GM12878 (cell line): Measurements from ENCODE around the gene DIP2A. TPM values are rescaled to one million over a fixed set of nuclear protein-coding genes. Genes with fewer than 3 reads are reported as not detected.

Experiments used
- ATAC-seq: fragments of 200-7000 bp; cut with Tn5 transposase; 3 replicates; pipeline ENCODE4 v1.9.1; 2020; ENCODE audit warnings: mild to moderate bottlenecking, moderate library complexity
- BruUV-seq: library from RNA; stranded (reverse); fragments of 400-500 nt; replicated peaks from 2 replicates; lab custom pipeline; 2021; lab: Mats Ljungman, UMichigan
- CTCF ChIA-PET: fragments of 300-600 bp; sonication (Branson Sonifier 250); formaldehyde crosslinking; extraction: SDS; loops from one replicate; lab custom pipeline; 2021; ENCODE audit warnings: inconsistent platforms; lab: Yijun Ruan, JAX
- POLR2A ChIA-PET: fragments of 350-600 bp; formaldehyde crosslinking; extraction: SDS; loops from one replicate; lab custom pipeline; 2021; ENCODE audit warnings: inconsistent platforms; lab: Charles Lee
- RAD21 ChIA-PET: fragments of 300-600 bp; sonication (Branson Sonifier 250); formaldehyde crosslinking; loops from one replicate; lab custom pipeline; 2023; ENCODE audit warnings: antibody characterized with exemption; ENCODE audit not compliant: unreplicated experiment; lab: Charles Lee
- SMC1A ChIA-PET: fragments of 300-600 bp; sonication (Branson Sonifier 250); formaldehyde crosslinking; loops from one replicate; lab custom pipeline; 2023; ENCODE audit not compliant: unreplicated experiment, uncharacterized antibody; lab: Charles Lee
- DNase-seq: peaks from one replicate; pipeline ENCODE4 v3.0.0-alpha.2; 2011; ENCODE audit warnings: low read depth, low spot score
- FAIRE-seq: peaks from 3 replicates; lab custom pipeline; 2011; peaks lifted over from hg19 to GRCh38; lab: Jason Lieb, UNC
- H2AFZ ChIP-seq: 2 replicates; pipeline ENCODE4 v1.6.0; 2011; ENCODE audit warnings: low read depth, low read length, control low read depth; ENCODE audit not compliant: control insufficient read depth
- H3K27ac ChIP-seq: 2 replicates; pipeline ENCODE4 v1.5.1; 2011; ENCODE audit warnings: control low read depth; ENCODE audit not compliant: control insufficient read depth, insufficient read depth
- H3K27me3 ChIP-seq, 2 experiments: replicated peaks in 1 of 2; 2 replicates each; pipeline versions ENCODE4 v1.6.0 to v1.6.1; 2011; ENCODE audit warnings: low read length in 1 of 2; ENCODE audit not compliant: control insufficient read depth in 2 of 2, insufficient read depth in 2 of 2
- H3K36me3 ChIP-seq, 2 experiments: 2 replicates each; pipeline ENCODE4 v1.5.1; 2011; ENCODE audit warnings: low read length in 1 of 2; ENCODE audit not compliant: control insufficient read depth in 2 of 2, insufficient read depth in 2 of 2
- H3K4me1 ChIP-seq: 2 replicates; pipeline ENCODE4 v1.6.1; 2011; ENCODE audit warnings: mild to moderate bottlenecking, low read length, moderate library complexity, mixed read lengths; ENCODE audit not compliant: control insufficient read depth, insufficient read depth
- H3K4me2 ChIP-seq: 2 replicates; pipeline ENCODE4 v1.6.0; 2011; ENCODE audit warnings: control low read depth; ENCODE audit not compliant: control insufficient read depth, insufficient read depth
- H3K4me3 ChIP-seq: fragments of 200-600 bp; sonication (generic); 2 replicates; pipeline ENCODE4 v1.5.1; 2016
- H3K79me2 ChIP-seq: 2 replicates; pipeline ENCODE4 v1.6.0; 2011; ENCODE audit warnings: low read length; ENCODE audit not compliant: control insufficient read depth, insufficient read depth
- H3K9ac ChIP-seq: 2 replicates; pipeline ENCODE4 v1.8.0; 2011; ENCODE audit warnings: low read length, control low read depth, mixed read lengths; ENCODE audit not compliant: control insufficient read depth, insufficient read depth
- H3K9me3 ChIP-seq: replicated peaks from 3 replicates; pipeline ENCODE4 v1.5.1; 2011; ENCODE audit warnings: mild to moderate bottlenecking, low read length; ENCODE audit not compliant: control insufficient read depth, insufficient read depth
- H4K20me1 ChIP-seq: 2 replicates; pipeline ENCODE4 v1.6.0; 2011; ENCODE audit not compliant: control insufficient read depth, insufficient read depth
- BHLHE40 ChIP-seq, 2 experiments: fragments of 450-650 bp in 1 of 2; IDR thresholded peaks; 2 replicates each; pipeline ENCODE4 v1.6.1; 2011 to 2017; ENCODE audit warnings: low read depth in 2 of 2, borderline replicate concordance in 1 of 2, improper control_type of control experiment in 1 of 2, low read length in 1 of 2, mild to moderate bottlenecking in 1 of 2
- CREB1 ChIP-seq: IDR thresholded peaks from 2 replicates; pipeline ENCODE4 v1.6.1; 2012; ENCODE audit warnings: low read depth, mild to moderate bottlenecking, inconsistent platforms
- CREM ChIP-seq: IDR thresholded peaks from 2 replicates; pipeline ENCODE4 v1.6.1; 2014; ENCODE audit warnings: antibody characterized with exemption, low read depth
- EP300 ChIP-seq, 2 experiments: fragments of 150-350 bp in 1 of 2; IDR thresholded peaks; 2 replicates each; pipeline ENCODE4 v1.6.1; 2011 to 2012; ENCODE audit warnings: low read depth in 2 of 2, low read length in 2 of 2, borderline replicate concordance in 1 of 2, improper control_type of control experiment in 1 of 2, inconsistent platforms in 1 of 2; ENCODE audit not compliant: control insufficient read depth in 1 of 2
- FOS ChIP-seq: IDR thresholded peaks from 3 replicates; pipeline ENCODE4 v1.6.1; 2011; ENCODE audit warnings: borderline replicate concordance; ENCODE audit not compliant: insufficient read length; ENCODE audit errors: extremely low read depth
- GATAD2B ChIP-seq: fragments of 450-650 bp; conservative IDR thresholded peaks from 2 replicates; pipeline ENCODE4 v1.6.1; 2017; ENCODE audit warnings: low read depth, mild to moderate bottlenecking, moderate library complexity
- SPI1 ChIP-seq: IDR thresholded peaks from 2 replicates; pipeline ENCODE4 v1.6.1; 2011; ENCODE audit warnings: low read depth, mild to moderate bottlenecking, low read length, moderate library complexity, borderline replicate concordance; ENCODE audit not compliant: insufficient read depth
- WGBS: methylation state at CpG from one replicate; pipeline ENCODE4 v1.1.6; 2016; ENCODE audit warnings: low lambda C conversion rate; ENCODE audit not compliant: insufficient replicate concordance, insufficient coverage; ENCODE audit errors: missing lambda C conversion rate; 5-methylcytosine and 5-hydroxymethylcytosine counted together
- in situ Hi-C: fragments of 300-500 bp; cut with MboI; formaldehyde crosslinking; loops from 9 replicates; pipeline ENCODE4 v1.14.3; 2018; ENCODE audit warnings: mixed read lengths
- intact Hi-C: fragments of 100-400 bp; cut with micrococcal nuclease; formaldehyde crosslinking; loops from one replicate; pipeline ENCODE4 v1.14.2; 2022; ENCODE audit not compliant: unreplicated experiment
- polyA plus RNA-seq, 11 experiments: library from polyadenylated mRNA; depleted of rRNA in 4 of 11; unstranded in 6 of 11; stranded (reverse) in 5 of 11; fragments of >200 nt; fragmentation: Nextera tagmentation in 4 of 11; fragmentation: Illumina TruSeq in 1 of 11; extraction: Ambion mirVana in 4 of 11; extraction: Trizol in 1 of 11; gene quantifications; 1 replicate in 1 of 11; 2 replicates in 10 of 11; pipeline versions ENCODE4 v1.2.1 to v1.2.3, GENCODE V29; 2011 to 2016; ENCODE audit warnings: inconsistent platforms in 2 of 11, missing spikeins in 2 of 11, low read depth in 1 of 11
- total RNA-seq, 4 experiments: library from RNA; depleted of rRNA in 3 of 4; stranded (reverse); fragments of >200 nt in 3 of 4; fragmentation: Illumina TruSeq in 1 of 4; extraction: Trizol in 1 of 4; gene quantifications; 2 replicates each; pipeline versions ENCODE4 v1.2.1 to v1.2.3, GENCODE V29; 2013 to 2021

The DIP2A gene
- total and polyA plus RNA-seq, 10 of the 15 experiments (the other 5 are each of a cell fraction or from before 2014, with no cell fraction given): 1.7 to 25.5 (median 12.2) TPM

GRCh38 chr21:46471514-46471913 is 12.8 kb downstream of the DIP2A start:
- H3K27ac ChIP-seq: no peak overlapping the region
- H4K20me1 ChIP-seq: no peaks in the 10 kb centered on the region
- BruUV-seq: no TSS peak
- peaks cover 0 to 7% of the 10 kb centered on the region in 2 experiments; a peak in 1 of 4 replicates for H3K36me3 ChIP-seq
- H3K9ac ChIP-seq: no peak overlapping the region
- 93% methylated on average over 1 of the region's 1 CpG for WGBS
- no peaks in the 10 kb centered on the region; the same call in 1 of the 2 replicates for H3K79me2 ChIP-seq
- H2AFZ ChIP-seq: no peak overlapping the region
- no peaks in the 10 kb centered on the region for H3K9me3 ChIP-seq
- no peak for TF ChIP-seq FOS
- no peak for TF ChIP-seq SPI1
- no peak for TF ChIP-seq GATAD2B
- TF ChIP-seq EP300 (IDR thresholded peaks at IDR 0.05; ENCODE audit: borderline replicate concordance in 1 of 2, control insufficient read depth in 1 of 2, low read depth in 2 of 2, low read length in 2 of 2): no peak
- TF ChIP-seq CREB1: no peak
- no peak for TF ChIP-seq BHLHE40 (IDR thresholded peaks at IDR 0.05; ENCODE audit: borderline replicate concordance in 1 of 2, low read depth in 2 of 2, low read length in 1 of 2)
- no peak for TF ChIP-seq CREM
- ChIA-PET SMC1A (interaction anchor here (0.6 to 2.3 kb wide), 10 partner anchors 10 to 185 kb away, joined by 3 to 16 read pairs (median 4); no protein-coding TSS in a partner anchor), POLR2A (interaction anchor here (0.5 kb wide), 1 partner anchor 17 kb away, joined by 3 read pairs; no protein-coding TSS in a partner anchor), CTCF (interaction anchor here (0.7 to 1.5 kb wide), 5 partner anchors 8 to 329 kb away, joined by 3 to 4 read pairs (median 3); no protein-coding TSS in a partner anchor), RAD21 (interaction anchor here (0.8 to 2.0 kb wide), 3 partner anchors 28 to 33 kb away, joined by 3 to 5 read pairs (median 4); no protein-coding TSS in a partner anchor)
- ATAC-seq (no peak), FAIRE-seq (no peak), DNase-seq (no peak)
- in situ Hi-C loops: no loop called here
- H3K4me2 ChIP-seq: no peak overlapping the region
- H3K4me1 ChIP-seq: no peaks in the 10 kb centered on the region; the same call in none of the 2 replicates
- no peak overlapping the region for H3K4me3 ChIP-seq
- no peaks in the 10 kb centered on the region for H3K27me3 ChIP-seq
- intact Hi-C loops: no loop called here
